ENCODE measurements around the gene ITGA3. TPM values are rescaled to one million over a fixed set of nuclear protein-coding genes. Genes with fewer than 3 reads are reported as not detected.

Gene ITGA3
- polyA plus RNA-seq, 1 experiment = 184 TPM

GRCh38 chr17:50093246-50093645 is 37.3 kb downstream of the ITGA3 start:
- Histone ChIP-seq H3K4me3 (ENCODE audit: low read depth, low read length) (no peak overlapping the region), H3K36me3 (ENCODE audit: control insufficient read depth, insufficient read depth, low read length) (peaks cover 11% of the 10 kb centered on the region), H3K27me3 (ENCODE audit: control insufficient read depth, insufficient read depth, low read length) (no peaks in the 10 kb centered on the region)
- CTCF ChIA-PET = interaction anchor here (1.0 to 7.2 kb wide), 18 partner anchors 9 to 203 kb away, joined by 3 to 116 read pairs (median 5); partner anchors contain the start of genes PPP1R9B and SAMD14
- TF ChIP-seq CTCF (IDR thresholded peaks at IDR 0.05; ENCODE audit: insufficient read depth, low read depth, low read length) = no peak
- POLR2A ChIA-PET = no interaction called here
- DNase-seq (ENCODE audit: low read depth) = no peak

- CTCF ChIA-PET = interaction anchor here (0.6 to 7.2 kb wide), 49 partner anchors 9 to 532 kb away, joined by 3 to 116 read pairs (median 5); partner anchors contain the start of genes COL1A1, ITGA3, PPP1R9B and SAMD14
- no peak for DNase-seq (ENCODE audit: low read depth)
- Histone ChIP-seq H3K4me3 (ENCODE audit: low read depth, low read length) (no peak overlapping the region), H3K27me3 (ENCODE audit: control insufficient read depth, insufficient read depth, low read length) (no peaks in the 10 kb centered on the region), H3K36me3 (ENCODE audit: control insufficient read depth, insufficient read depth, low read length) (peaks cover 14% of the 10 kb centered on the region)
- no peak for TF ChIP-seq CTCF (IDR thresholded peaks at IDR 0.05; ENCODE audit: insufficient read depth, low read depth, low read length)
- POLR2A ChIA-PET = no interaction called here
Observed at GRCh38 chr17:50093807-50094206, 37.9 kb downstream of the ITGA3 start.

- POLR2A ChIA-PET = no interaction called here
- peak; percentile 85 for TF ChIP-seq CTCF (IDR thresholded peaks at IDR 0.05; ENCODE audit: insufficient read depth, low read depth, low read length)
- Histone ChIP-seq H3K4me3 (ENCODE audit: low read depth, low read length) (peak overlapping the region; percentile 91), H3K36me3 (ENCODE audit: control insufficient read depth, insufficient read depth, low read length) (peaks cover 15% of the 10 kb centered on the region), H3K27me3 (ENCODE audit: control insufficient read depth, insufficient read depth, low read length) (no peaks in the 10 kb centered on the region)
- CTCF ChIA-PET = interaction anchor here (0.6 to 7.2 kb wide), 53 partner anchors 10 to 533 kb away, joined by 3 to 116 read pairs (median 5); partner anchors contain the start of genes COL1A1, ITGA3, PPP1R9B and SAMD14
- DNase-seq (ENCODE audit: low read depth) = no peak
Observed at GRCh38 chr17:50094243-50094752, 38.4 kb downstream of the ITGA3 start.

- CTCF ChIA-PET = interaction anchor here (0.7 to 7.2 kb wide), 50 partner anchors 9 to 268 kb away, joined by 3 to 116 read pairs (median 5); partner anchors contain the start of genes COL1A1, ITGA3, PPP1R9B and SGCA
- TF ChIP-seq CTCF (IDR thresholded peaks at IDR 0.05; ENCODE audit: insufficient read depth, low read depth, low read length) = no peak
- peak; percentile 63 for DNase-seq (ENCODE audit: low read depth)
- peaks cover 11% of the 10 kb centered on the region for H3K36me3 ChIP-seq (ENCODE audit: control insufficient read depth, insufficient read depth, low read length)
- peak within 1 kb of the TSS; percentile 91 for H3K4me3 ChIP-seq (ENCODE audit: low read depth, low read length)
- no peaks in the 10 kb centered on the region for H3K27me3 ChIP-seq (ENCODE audit: control insufficient read depth, insufficient read depth, low read length)
- POLR2A ChIA-PET = no interaction called here
Observed at GRCh38 chr17:50094753-50095619, 39.1 kb downstream of the ITGA3 start, which contains the start of gene PDK2. Gene PDK2 (plus strand): TSS chr17:50095351. CDS start chr17:50095436, 85 bp downstream.

- ChIA-PET CTCF (interaction anchor here (1.1 to 7.2 kb wide), 6 partner anchors 9 to 201 kb away, joined by 3 to 116 read pairs (median 5); partner anchors contain the start of gene ITGA3), POLR2A (interaction anchor here (0.7 kb wide), 1 partner anchor 54 kb away, joined by 4 read pairs; no protein-coding TSS in a partner anchor)
- TF ChIP-seq CTCF (IDR thresholded peaks at IDR 0.05; ENCODE audit: insufficient read depth, low read depth, low read length) = no peak
- Histone ChIP-seq H3K36me3 (ENCODE audit: control insufficient read depth, insufficient read depth, low read length) (peaks cover 8% of the 10 kb centered on the region; the same call in 1 of the 2 replicates), H3K4me3 (ENCODE audit: low read depth, low read length) (peak overlapping the region; percentile 91), H3K27me3 (ENCODE audit: control insufficient read depth, insufficient read depth, low read length) (no peaks in the 10 kb centered on the region)
- DNase-seq (ENCODE audit: low read depth) = no peak
Observed at GRCh38 chr17:50095626-50096037, 39.7 kb downstream of the ITGA3 start.
